GM23338 (cell line): ENCODE data around the gene GRN. TPM values are rescaled to one million over a fixed set of nuclear protein-coding genes. Genes with fewer than 3 reads are reported as not detected.

Source experiments
- ATAC-seq: fragments of 200-7000 bp; cut with Tn5 transposase; 3 replicates; pipeline ENCODE4 v1.9.1; 2020
- DNase-seq: peaks from one replicate; pipeline ENCODE4 v3.0.0-alpha.2; 2015; ENCODE audit warnings: low spot score
- H2AFZ ChIP-seq: fragments of 200-600 bp; sonication (generic); 2 replicates; pipeline ENCODE4 v1.8.0; 2016; ENCODE audit warnings: antibody characterized with exemption, mild to moderate bottlenecking, moderate library complexity
- H3F3A ChIP-seq: fragments of 200-600 bp; sonication (generic); replicated peaks from 2 replicates; pipeline ENCODE4 v1.8.0; 2017; ENCODE audit warnings: antibody characterized with exemption, mixed run types, low read depth
- H3K27ac ChIP-seq: fragments of 200-600 bp; sonication (generic); 2 replicates; pipeline ENCODE4 v1.6.1; 2016; ENCODE audit warnings: low read depth
- H3K27me3 ChIP-seq: fragments of 200-600 bp; sonication (generic); 2 replicates; pipeline ENCODE4 v1.8.0; 2016; ENCODE audit warnings: mild to moderate bottlenecking, mixed run types, moderate library complexity; ENCODE audit not compliant: insufficient read depth
- H3K36me3 ChIP-seq: fragments of 200-600 bp; sonication (generic); 2 replicates; pipeline ENCODE4 v1.8.0; 2016; ENCODE audit warnings: mild to moderate bottlenecking; ENCODE audit not compliant: insufficient read depth
- H3K4me1 ChIP-seq: fragments of 200-600 bp; sonication (generic); 2 replicates; pipeline ENCODE4 v1.8.0; 2016; ENCODE audit warnings: mild to moderate bottlenecking, moderate library complexity; ENCODE audit not compliant: insufficient read depth
- H3K4me2 ChIP-seq: fragments of 200-600 bp; sonication (generic); 2 replicates; pipeline ENCODE4 v1.7.1; 2017; ENCODE audit warnings: mixed run types
- H3K4me3 ChIP-seq: fragments of 200-600 bp; sonication (generic); 2 replicates; pipeline ENCODE4 v1.6.1; 2016; ENCODE audit warnings: mixed run types
- H3K79me2 ChIP-seq: fragments of 200-600 bp; sonication (generic); replicated peaks from 2 replicates; pipeline ENCODE4 v1.8.0; 2017; ENCODE audit warnings: mild to moderate bottlenecking; ENCODE audit not compliant: insufficient read depth
- H3K9me2 ChIP-seq: fragments of 200-600 bp; sonication (generic); 2 replicates; pipeline ENCODE4 v1.8.0; 2017; ENCODE audit not compliant: insufficient read depth
- H4K20me1 ChIP-seq: fragments of 200-600 bp; sonication (generic); replicated peaks from 2 replicates; pipeline ENCODE4 v1.8.0; 2017; ENCODE audit warnings: mild to moderate bottlenecking; ENCODE audit not compliant: insufficient read depth
- H3K27ac Mint-ChIP-seq: 2 replicates; pipeline ENCODE4 v1.8.0; 2020; ENCODE audit warnings: inconsistent platforms, mild to moderate bottlenecking, moderate library complexity, mixed read lengths
- H3K27me3 Mint-ChIP-seq: 3 replicates; pipeline ENCODE4 v1.8.0; 2022; ENCODE audit warnings: low read depth, mild to moderate bottlenecking, moderate library complexity, mixed read lengths, inconsistent platforms; ENCODE audit not compliant: insufficient read depth, poor library complexity
- H3K36me3 Mint-ChIP-seq: 3 replicates; pipeline ENCODE4 v1.8.0; 2021; ENCODE audit warnings: low read depth, mild to moderate bottlenecking, inconsistent platforms, moderate library complexity, mixed read lengths
- H3K4me1 Mint-ChIP-seq: 3 replicates; pipeline ENCODE4 v1.8.0; 2020; ENCODE audit warnings: mild to moderate bottlenecking, inconsistent platforms, mixed read lengths
- H3K4me3 Mint-ChIP-seq: 3 replicates; pipeline ENCODE4 v1.8.0; 2021; ENCODE audit warnings: moderate library complexity, mild to moderate bottlenecking, inconsistent platforms, mixed read lengths
- H3K9me3 Mint-ChIP-seq: 3 replicates; pipeline ENCODE4 v1.8.0; 2020; ENCODE audit warnings: moderate library complexity, mild to moderate bottlenecking, inconsistent platforms, mixed read lengths
- CREB1 ChIP-seq: fragments of 250-450 bp; sonication (Bioruptor Pico); IDR thresholded peaks from 2 replicates; pipeline ENCODE4 v1.5.0; 2020; ENCODE audit warnings: low read depth, mild to moderate bottlenecking, moderate library complexity
- ETS1 ChIP-seq: IDR thresholded peaks from 2 replicates; pipeline ENCODE4 v1.6.1; 2016; ENCODE audit warnings: antibody characterized with exemption
- EZH2phosphoT487 ChIP-seq: fragments of 200-600 bp; sonication (generic); IDR thresholded peaks from one replicate; pipeline ENCODE4 v1.8.1; 2018; ENCODE audit warnings: antibody characterized with exemption; ENCODE audit not compliant: unreplicated experiment
- JUNB ChIP-seq: IDR thresholded peaks from one replicate; pipeline ENCODE4 v1.6.1; 2016; ENCODE audit warnings: antibody characterized with exemption; ENCODE audit not compliant: unreplicated experiment
- NANOG ChIP-seq: IDR thresholded peaks from 2 replicates; pipeline ENCODE4 v1.6.1; 2016; ENCODE audit warnings: antibody characterized with exemption, borderline replicate concordance
- POLR2AphosphoS5 ChIP-seq: IDR thresholded peaks from 2 replicates; pipeline ENCODE4 v1.6.1; 2016; ENCODE audit warnings: antibody characterized with exemption, low read depth
- STAT1 ChIP-seq: IDR thresholded peaks from one replicate; pipeline ENCODE4 v1.6.1; 2016; ENCODE audit warnings: antibody characterized with exemption; ENCODE audit not compliant: unreplicated experiment
- ZNF114 ChIP-seq: fragments of 250-450 bp; sonication (Bioruptor Pico); IDR thresholded peaks from 2 replicates; pipeline ENCODE4 v1.5.0; 2020; ENCODE audit warnings: mild to moderate bottlenecking, moderate library complexity
- ZNF331 ChIP-seq: fragments of 250-450 bp; sonication (Bioruptor Pico); IDR thresholded peaks from 2 replicates; pipeline ENCODE4 v1.5.0; 2020; ENCODE audit warnings: low read depth, mild to moderate bottlenecking, moderate library complexity
- long read RNA-seq: library from polyadenylated mRNA; unstranded; transcript quantifications from one replicate; pipeline ENCODE4 v2.0.0, GENCODE V29; 2020; ENCODE audit not compliant: unreplicated experiment
- polyA plus RNA-seq: library from polyadenylated mRNA; unstranded; fragments of >200 nt; fragmentation: Nextera tagmentation; extraction: Ambion mirVana; gene quantifications from 2 replicates; pipeline ENCODE4 v1.2.1, GENCODE V29; 2016
- total RNA-seq: library from RNA; depleted of rRNA; stranded (reverse); fragments of >200 nt; shearing (Covaris generic); gene quantifications from 2 replicates; pipeline ENCODE4 v1.2.3, GENCODE V29; 2014; rRNA removed
- TF ChIP-seq, protein P1 (sequence below): IDR thresholded peaks from one replicate; pipeline ENCODE4 v1.6.1; 2018; ENCODE audit warnings: antibody characterized with exemption; ENCODE audit not compliant: unreplicated experiment

The GRN gene
- total RNA-seq (193 and 216 TPM in 2 replicates), polyA plus RNA-seq (101 and 122 TPM in 2 replicates)
- long read RNA-seq, transcript GRN-201 (13 exons, 2,342 nt): major isoform, 121 of 155 reads
- long read RNA-seq, partial matches to known transcripts: 23 of 155 reads
- long read RNA-seq, other reads (novel, unspliced or antisense): 11 of 155 reads

DNA sequence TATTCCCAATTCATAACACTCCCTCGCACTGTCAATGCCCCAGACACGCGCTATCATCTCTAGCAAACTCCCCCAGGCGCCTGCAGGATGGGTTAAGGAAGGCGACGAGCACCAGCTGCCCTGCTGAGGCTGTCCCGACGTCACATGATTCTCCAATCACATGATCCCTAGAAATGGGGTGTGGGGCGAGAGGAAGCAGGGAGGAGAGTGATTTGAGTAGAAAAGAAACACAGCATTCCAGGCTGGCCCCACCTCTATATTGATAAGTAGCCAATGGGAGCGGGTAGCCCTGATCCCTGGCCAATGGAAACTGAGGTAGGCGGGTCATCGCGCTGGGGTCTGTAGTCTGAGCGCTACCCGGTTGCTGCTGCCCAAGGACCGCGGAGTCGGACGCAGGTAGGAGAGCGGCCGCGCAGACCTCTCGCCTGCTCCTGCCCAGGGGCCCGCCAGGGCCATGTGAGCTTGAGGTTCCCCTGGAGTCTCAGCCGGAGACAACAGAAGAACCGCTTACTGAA, at the start of gene GRN:
Gene GRN, plus strand, starts transcription at position 364 of the 515 bp plus-strand sequence. CDS start 3,863 bp downstream, outside the sequence.
- Mint-ChIP-seq H3K9me3 (peaks cover 3% of the 10 kb centered on the region; the same call in 1 of the 3 replicates), H3K36me3 (no peaks in the 10 kb centered on the region), H3K27ac (peak within 1 kb of the TSS; percentile 95), H3K4me3 (peak within 1 kb of the TSS; percentile 93), H3K4me1 (peaks cover 8% of the 10 kb centered on the region; the same call in 2 of the 3 replicates), H3K27me3 (peaks cover 13% of the 10 kb centered on the region)
- no peak within 1 kb of the TSS for H2AFZ ChIP-seq
- TF ChIP-seq CREB1 (CRISPR knock-in tag): peak; percentile 75
- no peak for TF ChIP-seq NANOG
- TF ChIP-seq POLR2AphosphoS5: peak; percentile 85
- TF ChIP-seq EZH2phosphoT487: no peak
- no peaks in the 10 kb centered on the region for H3K36me3 ChIP-seq
- peaks cover 4% of the 10 kb centered on the region; the same call in 1 of the 2 replicates for H3K79me2 ChIP-seq
- peak; percentile 98 for ATAC-seq
- H3K27me3 ChIP-seq: no peaks in the 10 kb centered on the region
- H4K20me1 ChIP-seq: no peaks in the 10 kb centered on the region
- no peak within 1 kb of the TSS for H3K27ac ChIP-seq
- no peaks in the 10 kb centered on the region for H3K9me2 ChIP-seq
- peak within 1 kb of the TSS; percentile 63 for H3K4me3 ChIP-seq
- peak; percentile 100 for DNase-seq
- H3F3A ChIP-seq: no peaks in the 10 kb centered on the region
- H3K4me2 ChIP-seq: peak within 1 kb of the TSS; percentile 93
- peaks cover 4% of the 10 kb centered on the region; the same call in 1 of the 2 replicates for H3K4me1 ChIP-seq

DNA sequence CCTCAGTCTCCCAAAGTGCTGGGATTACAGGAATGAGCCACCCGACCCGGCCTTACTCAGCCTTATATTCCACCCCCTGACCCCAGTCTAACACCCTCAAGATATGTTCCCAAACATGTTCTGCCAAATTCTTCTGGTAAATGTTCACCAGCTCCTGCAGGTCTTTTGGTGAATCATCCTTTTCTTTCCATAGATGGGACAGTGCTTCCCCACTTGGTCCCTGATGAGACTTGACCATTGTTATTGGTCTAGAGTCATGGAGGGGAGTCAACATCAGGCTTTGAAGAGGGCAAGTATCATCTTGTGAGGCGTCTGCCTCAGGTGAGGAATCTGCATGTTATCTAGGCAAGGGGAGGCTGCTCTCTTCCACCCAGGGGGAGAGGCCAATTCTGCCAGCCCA, 47.1 kb upstream of the GRN start:
- Mint-ChIP-seq H3K4me3 (no peak overlapping the region), H3K27me3 (peaks cover 3% of the 10 kb centered on the region), H3K9me3 (no peaks in the 10 kb centered on the region), H3K27ac (peak overlapping the region; percentile 54; the same call in 1 of the 2 replicates), H3K4me1 (peaks cover 4% of the 10 kb centered on the region; the same call in 2 of the 3 replicates), H3K36me3 (no peaks in the 10 kb centered on the region)
- Histone ChIP-seq H3K4me2 (no peak overlapping the region), H3K4me3 (no peak overlapping the region), H3K27ac (no peak overlapping the region), H3K4me1 (no peaks in the 10 kb centered on the region), H3K36me3 (no peaks in the 10 kb centered on the region), H3K27me3 (no peaks in the 10 kb centered on the region), H3F3A (no peaks in the 10 kb centered on the region), H3K79me2 (no peaks in the 10 kb centered on the region), H4K20me1 (no peaks in the 10 kb centered on the region), H2AFZ (no peak overlapping the region), H3K9me2 (no peaks in the 10 kb centered on the region)
- DNase-seq (no peak), ATAC-seq (peak; percentile 44; the same call in 1 of the 3 replicates)
- TF ChIP-seq, protein P1, sequence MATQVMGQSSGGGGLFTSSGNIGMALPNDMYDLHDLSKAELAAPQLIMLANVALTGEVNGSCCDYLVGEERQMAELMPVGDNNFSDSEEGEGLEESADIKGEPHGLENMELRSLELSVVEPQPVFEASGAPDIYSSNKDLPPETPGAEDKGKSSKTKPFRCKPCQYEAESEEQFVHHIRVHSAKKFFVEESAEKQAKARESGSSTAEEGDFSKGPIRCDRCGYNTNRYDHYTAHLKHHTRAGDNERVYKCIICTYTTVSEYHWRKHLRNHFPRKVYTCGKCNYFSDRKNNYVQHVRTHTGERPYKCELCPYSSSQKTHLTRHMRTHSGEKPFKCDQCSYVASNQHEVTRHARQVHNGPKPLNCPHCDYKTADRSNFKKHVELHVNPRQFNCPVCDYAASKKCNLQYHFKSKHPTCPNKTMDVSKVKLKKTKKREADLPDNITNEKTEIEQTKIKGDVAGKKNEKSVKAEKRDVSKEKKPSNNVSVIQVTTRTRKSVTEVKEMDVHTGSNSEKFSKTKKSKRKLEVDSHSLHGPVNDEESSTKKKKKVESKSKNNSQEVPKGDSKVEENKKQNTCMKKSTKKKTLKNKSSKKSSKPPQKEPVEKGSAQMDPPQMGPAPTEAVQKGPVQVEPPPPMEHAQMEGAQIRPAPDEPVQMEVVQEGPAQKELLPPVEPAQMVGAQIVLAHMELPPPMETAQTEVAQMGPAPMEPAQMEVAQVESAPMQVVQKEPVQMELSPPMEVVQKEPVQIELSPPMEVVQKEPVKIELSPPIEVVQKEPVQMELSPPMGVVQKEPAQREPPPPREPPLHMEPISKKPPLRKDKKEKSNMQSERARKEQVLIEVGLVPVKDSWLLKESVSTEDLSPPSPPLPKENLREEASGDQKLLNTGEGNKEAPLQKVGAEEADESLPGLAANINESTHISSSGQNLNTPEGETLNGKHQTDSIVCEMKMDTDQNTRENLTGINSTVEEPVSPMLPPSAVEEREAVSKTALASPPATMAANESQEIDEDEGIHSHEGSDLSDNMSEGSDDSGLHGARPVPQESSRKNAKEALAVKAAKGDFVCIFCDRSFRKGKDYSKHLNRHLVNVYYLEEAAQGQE: no peak
- no peak for TF ChIP-seq EZH2phosphoT487
- TF ChIP-seq STAT1: no peak
- no peak for TF ChIP-seq ZNF114
- no peak for TF ChIP-seq POLR2AphosphoS5
- TF ChIP-seq ETS1: no peak
- no peak for TF ChIP-seq ZNF331 (CRISPR knock-in tag)
- TF ChIP-seq CREB1 (CRISPR knock-in tag): no peak
- no peak for TF ChIP-seq NANOG
- no peak for TF ChIP-seq JUNB
